NCI-H1436 (cell line): ENCODE measurements around the gene PKHD1.
"Not testable (repeated sequence)": the region's sequence is repeated elsewhere in the genome, so short reads cannot be mapped to it uniquely, and the experiment has no call there.

Experiments
- DNase-seq: peaks from one replicate; lab custom pipeline; 2025; lab: John Stamatoyannopoulos, UW

The PKHD1 gene

DNA sequence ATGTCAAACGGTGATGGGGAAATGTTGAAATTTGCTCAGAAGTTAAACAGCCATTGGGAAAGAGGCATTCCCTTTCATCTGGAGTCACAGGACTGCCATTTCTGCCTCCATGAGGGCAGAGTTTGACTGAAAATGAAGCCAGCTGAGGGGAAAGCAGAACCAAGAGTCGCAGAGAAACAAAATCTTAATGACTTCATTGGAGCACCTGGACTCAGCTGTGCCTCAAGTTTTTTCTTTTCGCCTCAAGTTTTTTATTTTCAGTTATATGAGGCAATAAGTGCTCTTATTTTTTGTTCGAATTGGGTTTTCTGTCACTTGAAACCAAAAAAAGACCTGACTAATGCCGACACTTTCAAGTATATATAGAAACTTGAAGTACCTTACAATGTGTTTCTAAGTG, 161.3 kb downstream of the PKHD1 start:
- no peak for DNase-seq

DNA sequence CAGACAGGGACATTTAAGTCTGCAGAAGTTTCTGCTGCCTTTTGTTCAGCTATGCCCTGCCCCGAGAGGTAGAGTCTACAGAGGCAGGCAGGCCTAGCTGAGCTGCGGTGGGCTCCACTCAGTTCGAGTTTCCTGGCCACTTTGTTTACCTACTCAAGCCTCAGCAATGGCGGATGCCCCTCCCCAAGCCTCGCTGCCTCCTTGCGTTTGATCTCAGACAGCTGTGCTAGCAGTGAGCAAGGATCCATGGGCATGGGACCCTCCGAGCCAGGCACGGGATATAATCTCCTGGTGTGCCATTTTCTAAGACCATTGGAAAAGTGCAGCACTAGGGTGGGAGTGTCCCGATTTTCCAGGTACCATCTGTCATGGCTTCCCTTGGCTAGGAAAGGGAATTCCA, 164.9 kb downstream of the PKHD1 start:
- not testable (repeated sequence) for DNase-seq

DNA sequence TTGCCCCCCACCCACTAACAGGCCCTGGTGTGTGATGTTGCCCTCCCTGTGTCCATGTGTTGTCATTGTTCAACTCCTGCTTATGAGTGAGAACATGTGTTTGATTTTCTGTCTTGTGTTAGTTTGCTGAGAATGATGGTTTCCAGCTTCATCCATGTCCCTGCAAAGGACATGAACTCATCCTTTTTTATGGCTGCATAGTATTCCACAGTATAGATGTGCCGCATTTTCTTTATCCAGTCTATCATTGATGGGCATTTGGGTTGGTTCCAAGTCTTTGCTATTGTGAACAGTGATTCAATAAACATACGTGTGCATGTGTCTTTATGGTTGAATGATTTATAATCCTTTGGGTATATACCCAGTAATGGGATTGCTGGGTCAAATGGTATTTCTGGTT, 169.1 kb downstream of the PKHD1 start:
- DNase-seq: not testable (repeated sequence)

DNA sequence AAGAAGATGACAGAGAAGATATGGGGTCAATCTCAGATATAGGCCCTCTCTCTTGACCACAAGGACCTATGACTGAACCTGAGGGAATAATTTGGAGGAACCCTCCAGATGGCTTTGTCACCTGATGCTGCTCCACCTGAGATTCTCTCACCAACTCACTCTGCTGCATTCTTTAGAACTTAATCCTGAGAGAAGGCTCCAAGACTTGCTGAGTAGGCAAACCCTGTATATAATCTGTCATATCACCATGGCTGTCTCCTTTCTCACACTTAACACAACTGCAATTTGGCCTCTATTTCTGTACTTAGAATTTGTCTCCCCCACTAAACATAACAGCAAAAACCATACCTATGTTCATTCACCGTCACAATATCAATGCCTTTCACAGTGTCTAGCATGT, 172.3 kb downstream of the PKHD1 start:
- no peak for DNase-seq

DNA sequence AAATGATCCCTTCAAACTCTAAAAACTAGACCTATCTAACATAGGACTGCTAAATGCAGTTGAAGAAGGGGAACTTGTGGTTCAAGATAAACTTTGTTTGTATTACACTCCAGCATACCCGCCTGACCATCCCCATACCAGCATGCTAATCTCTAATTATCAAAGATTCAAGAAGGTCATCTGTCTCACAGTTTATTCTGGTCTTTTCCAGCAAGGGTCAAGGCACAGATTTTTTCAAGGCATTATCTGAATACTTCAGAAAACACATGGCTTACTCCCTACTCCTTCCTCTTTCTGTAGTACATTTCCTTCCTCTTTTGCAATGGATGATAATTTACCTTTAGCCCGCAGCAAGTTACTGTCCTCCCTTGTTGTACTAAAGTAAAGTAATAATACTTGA, 174.1 kb downstream of the PKHD1 start:
- DNase-seq: no peak

DNA sequence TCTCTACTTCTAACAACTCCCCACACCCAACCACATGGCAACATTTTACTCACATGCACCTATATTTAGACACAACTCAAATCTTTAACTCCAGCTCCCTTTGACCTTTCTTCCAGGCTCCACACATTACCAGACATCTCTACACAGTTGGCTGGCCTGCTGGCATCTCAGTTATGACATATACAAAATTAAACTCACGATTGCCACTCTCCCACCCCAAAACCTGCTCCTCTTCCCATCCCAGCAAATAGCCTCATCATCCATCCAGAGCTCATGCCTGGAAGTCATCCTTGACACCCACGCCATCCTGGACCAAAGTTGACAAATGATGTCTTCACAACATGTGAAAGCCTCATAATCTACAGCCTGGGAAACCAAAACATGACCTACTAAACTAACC, 176.6 kb downstream of the PKHD1 start:
- DNase-seq: no peak

DNA sequence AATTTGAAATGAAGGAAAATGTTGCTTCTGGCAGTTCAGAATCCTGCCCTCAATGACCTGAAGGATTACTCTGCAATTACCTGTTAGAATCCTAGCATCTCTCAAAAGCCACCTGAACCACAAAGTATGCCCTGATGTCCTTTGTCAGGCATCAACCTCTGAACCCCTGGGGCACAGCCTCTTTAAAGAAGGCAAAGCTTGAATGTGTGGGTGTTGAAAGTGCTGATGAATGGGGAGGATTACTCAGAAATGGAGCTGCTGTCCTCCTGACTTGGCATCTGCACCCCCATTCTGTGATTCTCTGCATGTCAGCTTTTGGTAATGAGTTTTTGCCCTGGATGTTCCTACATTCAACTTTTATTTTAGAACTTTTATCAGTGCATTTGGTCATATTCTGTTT, 179.2 kb downstream of the PKHD1 start:
- DNase-seq: no peak

DNA sequence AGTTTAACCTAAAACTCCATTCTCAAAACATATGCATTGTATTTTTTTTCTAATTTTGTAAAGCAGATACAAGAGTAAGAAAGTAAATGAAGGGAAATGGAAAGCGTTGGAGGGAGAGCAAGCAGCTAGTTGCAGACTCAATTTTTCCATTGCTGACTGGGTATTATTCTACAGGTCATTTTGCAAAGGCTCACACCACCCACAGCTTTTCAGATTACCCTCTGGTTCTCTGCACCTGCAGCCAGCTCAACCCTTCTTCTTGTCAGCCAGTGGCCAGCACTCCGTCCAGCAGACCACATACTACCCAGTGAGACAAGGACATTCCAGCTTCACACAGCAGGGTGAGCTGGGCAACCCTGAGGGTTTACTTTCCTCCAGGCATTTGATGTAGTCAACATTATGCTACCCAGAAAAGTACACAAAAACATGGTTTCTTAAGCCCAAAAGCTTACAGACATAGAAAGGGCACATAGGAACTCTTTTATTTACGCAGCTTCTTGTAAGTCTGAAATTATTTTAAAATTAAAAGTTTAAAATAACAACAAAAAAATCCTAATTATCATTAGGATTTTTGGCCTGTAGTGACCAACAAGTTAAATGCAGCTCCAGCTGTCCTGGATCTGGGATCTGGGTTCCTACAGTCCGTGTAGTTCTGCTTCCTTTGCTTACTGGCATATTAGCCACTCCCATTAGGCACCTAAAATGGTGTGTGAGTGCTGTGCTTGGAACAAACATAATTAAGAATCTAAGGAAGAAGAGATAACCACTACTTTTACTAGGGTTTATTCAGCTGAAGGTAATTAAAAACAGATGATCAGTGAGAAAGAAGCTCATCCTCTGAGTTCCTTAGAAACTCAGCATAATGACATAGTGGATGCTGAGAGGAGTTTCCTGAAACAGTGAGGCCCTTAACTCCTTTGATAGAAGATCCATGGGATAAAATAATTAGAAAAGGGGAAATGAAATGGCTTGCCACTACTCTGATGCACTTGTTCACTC, 185.3 kb downstream of the PKHD1 start:
- no peak for DNase-seq

DNA sequence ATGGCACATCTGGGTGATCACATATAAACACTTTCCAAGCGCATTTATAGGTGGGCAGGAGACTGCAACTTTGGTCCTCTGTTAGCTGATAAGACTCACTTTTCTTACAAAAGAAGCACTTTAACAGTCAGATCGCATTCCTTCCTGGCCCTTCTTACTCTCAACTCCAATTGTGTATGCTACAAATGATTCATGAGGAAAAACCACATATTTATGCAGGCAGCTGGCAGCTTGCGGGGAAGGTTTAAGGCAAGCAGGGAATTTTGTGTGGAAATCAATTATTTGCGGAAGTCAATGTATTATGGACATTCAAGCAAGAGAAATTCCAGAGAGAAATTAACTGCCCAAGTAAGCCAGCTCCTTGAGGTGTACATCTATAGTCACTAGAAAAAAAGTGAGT, 194.0 kb downstream of the PKHD1 start:
- no peak for DNase-seq

DNA sequence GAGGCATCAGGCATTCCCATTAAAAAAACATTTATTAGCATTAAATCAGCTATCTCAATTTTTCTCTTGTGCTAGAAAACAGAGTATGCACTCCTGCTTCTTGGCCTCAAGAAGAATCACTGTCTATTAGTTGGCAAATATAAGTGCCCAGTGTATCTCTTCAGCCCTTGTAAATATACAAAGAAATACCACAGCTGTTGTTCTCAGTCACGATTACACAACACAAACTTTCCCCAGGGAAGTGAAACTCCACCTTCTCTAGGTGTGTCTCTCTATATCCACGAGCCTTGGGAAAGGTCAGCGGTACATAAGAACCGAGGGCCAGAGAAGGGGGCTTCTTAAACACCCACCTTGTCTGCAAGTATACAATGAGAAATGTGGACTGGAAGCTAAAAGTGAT, 194.7 kb downstream of the PKHD1 start:
- DNase-seq: no peak

DNA sequence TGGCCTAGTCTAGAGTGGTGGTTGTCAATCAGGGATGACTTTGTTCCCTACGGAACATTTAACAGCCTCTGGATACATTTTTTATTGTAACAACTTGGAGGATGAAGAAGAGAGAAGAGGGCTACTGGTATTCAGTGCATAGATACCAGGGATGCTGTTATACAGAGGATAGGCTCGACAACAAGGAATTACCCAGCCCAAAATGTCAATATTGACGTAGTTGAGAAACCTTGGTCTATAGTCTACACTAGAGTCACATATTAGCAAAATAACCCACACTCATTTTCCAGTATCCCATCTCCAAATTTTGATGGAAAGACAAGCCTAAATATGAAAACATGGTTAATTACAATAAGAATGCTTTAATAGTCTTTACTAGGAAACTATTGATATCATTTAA, 195.1 kb downstream of the PKHD1 start:
- DNase-seq: no peak

DNA sequence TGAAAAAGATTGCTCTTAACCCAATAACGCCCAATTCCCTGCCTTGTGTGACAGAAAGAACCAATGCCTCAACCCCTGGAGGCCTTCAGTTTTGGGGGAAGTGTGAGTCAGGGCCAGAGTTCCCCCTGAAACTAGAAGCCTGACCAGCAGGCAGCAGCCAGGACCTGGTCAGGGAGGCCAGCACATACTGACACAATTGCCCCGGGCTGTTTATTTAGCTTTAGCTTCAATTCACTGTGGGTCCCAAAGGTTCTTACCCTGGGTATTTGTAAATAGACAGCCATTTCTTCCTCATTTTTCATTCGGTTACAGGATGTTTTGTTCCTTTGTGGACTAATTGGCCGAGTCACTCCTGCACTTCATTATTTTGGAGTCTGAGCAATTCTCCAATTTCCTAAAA, 195.6 kb downstream of the PKHD1 start:
- DNase-seq: no peak

DNA sequence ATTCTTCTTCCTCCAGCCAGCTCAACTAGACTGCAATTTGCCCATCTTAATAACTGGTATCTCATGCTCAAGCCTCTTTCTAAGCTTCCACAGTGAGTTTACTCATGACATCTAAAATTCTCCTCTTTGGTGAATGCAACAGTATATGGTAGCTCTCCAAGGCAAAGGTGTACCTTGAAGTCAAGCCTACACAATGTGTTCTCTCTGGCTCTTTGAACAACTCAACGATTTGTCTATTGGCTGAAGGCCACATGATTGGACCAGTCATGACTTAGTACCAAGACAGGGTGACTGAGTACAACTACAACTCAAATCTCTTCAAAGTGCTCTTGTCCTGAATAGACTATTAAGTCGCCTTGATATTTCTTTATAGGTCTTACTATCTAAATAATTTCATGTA, 199.6 kb downstream of the PKHD1 start:
- no peak for DNase-seq

DNA sequence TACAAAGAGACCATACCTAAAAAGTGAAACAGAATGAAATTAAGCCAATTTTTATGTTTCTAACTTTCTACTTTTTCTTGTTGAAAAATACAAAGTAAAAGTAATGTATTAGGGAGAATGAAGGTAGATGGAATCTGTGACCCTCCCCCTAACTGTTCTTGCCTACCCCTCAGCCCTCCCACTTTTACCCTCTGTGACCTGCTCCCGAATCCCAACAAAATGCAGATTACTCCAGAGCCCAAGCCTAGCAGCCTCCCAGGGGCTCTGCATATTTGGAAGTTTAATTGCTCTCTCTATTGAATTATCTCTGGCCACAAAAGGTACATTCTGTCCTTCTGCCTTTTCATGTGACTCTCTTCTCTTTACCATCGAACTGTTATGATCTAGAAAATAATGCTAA, 201.5 kb downstream of the PKHD1 start:
- no peak for DNase-seq

DNA sequence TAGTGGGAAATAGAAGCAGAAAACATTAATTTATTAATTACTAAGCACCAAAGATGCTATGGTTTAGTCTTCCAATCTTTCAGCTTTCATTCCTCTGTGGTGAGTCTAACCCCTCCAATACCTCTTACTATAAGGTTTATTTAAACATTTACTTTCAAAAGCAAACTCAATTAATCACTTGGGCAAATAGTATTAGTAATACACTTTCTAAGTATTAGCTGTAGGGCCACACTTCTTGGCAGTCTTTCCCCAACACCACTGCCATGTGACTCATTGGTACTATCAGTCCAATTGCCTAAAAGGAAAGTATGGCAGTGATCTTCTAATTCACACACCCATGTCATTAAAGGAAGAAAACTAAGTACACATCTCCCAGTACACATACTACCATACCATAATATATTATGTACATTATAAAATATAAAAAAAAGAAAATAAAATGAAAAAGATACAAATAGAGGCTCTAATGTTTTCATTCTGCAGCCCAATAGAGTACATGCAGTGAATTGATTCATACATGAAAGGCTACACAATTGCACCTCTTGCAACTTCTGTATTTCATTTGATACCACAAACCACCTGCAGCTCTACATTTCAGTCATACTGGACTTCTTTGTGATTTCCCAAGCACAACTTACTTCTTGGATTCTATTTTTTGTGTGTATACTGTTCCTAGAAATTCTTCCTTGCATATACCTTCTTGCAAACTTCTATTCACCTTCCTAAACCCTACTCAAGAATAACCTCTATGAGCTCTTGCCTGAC, 218.6 kb downstream of the PKHD1 start:
- DNase-seq: no peak

DNA sequence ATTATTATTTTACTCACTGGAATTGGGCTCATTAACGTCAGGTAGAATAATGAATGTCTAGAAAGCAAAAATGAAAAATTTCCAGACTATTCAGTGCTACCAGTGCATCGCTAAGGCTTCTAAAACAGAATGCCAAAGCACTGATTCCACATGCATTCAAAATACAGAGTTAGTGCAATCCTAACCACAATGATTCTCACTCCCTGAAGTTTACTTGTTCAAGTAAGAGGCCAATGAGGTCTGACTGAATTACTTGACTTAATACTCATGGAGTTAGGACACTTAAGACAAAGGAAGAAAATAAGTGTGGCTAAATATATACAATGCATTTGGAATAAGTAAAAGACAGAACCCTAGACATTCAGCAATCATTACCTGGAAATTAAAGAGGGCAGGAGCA, 220.5 kb downstream of the PKHD1 start:
- no peak for DNase-seq

DNA sequence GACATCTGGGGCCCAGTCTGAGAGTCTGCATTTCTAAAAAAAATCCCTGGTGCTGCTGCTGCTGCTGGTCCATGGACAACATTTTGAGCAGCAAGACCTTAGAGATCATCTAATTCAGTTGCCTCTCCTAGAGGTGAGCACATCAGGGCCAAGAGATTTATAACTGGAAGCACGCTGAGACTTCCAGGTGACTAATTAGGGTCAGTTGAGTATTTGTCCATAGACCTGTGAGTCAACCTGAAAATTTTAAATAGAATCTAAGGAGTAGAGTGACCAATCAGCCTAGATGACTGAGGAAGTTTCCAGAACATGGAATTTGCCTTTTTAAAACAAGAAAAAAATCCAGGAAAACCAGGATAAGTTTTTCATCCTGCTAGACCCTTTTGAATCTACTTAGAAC, 221.4 kb downstream of the PKHD1 start:
- DNase-seq: no peak

DNA sequence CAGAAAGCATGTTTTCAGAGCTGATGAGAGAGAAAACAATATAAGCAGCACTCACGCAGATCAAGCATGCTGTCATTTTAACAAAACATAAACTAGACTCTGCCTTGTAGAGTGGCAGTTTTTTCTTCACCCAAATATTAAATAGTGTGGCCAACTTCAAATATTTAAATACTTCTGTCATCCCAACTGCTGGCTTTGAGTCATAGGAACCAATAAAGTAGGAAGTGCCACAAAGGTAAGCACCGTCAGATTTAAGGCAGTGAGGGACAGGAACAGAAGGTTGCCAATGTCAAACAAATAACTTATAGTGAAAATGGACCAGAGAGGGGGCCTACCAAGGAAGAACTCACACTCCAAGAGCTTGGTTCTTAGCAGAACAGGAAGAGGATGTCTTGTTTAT, 222.2 kb downstream of the PKHD1 start:
- DNase-seq: no peak

DNA sequence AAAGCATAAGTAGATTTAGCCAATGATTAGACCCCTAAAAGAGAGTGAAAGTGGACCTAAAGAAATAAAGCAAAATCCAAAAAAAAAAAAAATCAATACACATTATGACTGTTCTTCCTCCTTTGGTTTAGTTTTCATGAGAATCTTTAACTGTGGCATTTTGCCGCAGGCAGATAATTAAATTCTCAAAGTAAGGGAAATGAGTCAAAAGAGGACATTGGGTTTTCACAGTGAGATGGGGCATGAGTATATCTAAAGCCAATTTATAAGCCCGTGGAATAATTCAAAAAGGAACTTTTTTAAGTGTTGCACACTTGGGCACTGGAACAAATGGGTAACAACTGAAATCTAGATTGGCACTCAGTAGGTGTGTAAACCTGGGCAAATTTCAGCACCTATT, 230.3 kb downstream of the PKHD1 start:
- DNase-seq: no peak

DNA sequence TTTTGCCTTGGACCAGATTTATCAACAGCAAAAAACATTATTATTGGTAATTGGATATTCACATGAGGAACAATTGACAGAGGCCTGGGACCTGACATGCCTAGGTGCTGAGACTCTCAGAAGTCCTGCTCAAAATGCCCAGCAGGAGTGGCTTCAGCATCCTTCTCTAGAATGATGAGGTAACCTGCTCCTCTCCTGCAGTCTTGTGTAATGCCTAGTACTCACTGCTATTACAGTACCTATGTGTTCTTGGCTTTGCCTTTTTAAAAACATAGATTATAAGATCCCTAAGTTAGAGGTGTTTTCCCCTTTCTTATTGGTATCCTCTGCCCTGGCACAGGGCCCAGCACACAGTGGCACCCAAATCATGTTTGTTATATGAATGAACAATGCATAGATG, 230.9 kb downstream of the PKHD1 start:
- no peak for DNase-seq

DNA sequence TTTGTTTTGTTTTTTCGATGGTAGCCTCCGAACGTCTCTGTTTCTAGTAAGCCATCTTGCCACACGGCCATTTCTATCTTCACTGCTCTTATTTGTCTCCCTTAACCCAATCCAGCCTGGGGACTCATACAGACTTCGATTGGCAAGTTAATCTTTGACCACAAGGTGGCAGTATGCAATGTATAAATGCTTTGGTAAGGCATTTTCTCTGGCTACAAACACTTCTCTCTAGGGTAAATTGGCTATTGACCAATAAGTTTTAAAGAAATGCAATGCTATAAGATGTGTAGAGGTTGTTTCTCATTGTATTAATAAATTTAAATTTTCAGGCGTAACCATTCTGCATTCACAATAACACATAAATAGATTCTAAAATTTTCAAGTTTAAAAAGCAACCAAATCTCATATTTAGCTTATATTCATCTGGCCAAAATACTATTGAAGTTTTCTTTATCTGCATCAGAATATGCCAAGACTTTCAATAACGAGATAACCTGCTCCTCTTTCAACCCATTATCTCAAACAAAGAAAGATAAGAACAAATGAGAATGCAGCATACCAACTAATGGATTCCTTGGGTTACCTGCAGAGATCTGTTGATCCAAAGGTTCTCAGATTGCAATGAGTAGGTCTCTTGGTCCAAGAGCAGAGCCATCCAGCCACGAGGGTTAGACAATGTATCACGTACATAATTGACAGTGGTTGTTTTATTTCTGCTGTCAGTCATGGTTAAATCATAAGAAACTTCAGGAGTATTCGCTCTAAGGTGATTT, 231.9 kb downstream of the PKHD1 start:
- DNase-seq: peak; percentile 61

DNA sequence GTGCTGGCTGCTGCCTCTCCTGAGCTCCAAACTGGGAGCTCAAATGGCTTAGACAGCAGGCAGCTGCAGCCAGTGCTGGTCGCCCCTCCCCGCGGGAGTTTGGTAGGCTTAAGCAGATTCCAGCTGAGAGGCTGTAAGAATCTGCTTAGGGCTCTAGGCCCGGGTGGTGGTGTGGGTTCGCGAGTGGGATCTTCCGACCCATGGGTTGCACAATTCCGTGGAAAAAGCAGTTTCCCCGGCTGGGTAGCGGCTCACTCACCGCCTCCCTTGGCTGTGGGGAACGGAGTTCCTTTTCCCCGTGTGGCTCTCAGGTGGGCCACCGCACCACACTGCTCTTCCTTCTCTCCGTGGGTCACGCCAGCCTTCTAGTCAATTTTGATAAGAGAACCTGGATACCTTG, 232.5 kb downstream of the PKHD1 start:
- DNase-seq: no peak

DNA sequence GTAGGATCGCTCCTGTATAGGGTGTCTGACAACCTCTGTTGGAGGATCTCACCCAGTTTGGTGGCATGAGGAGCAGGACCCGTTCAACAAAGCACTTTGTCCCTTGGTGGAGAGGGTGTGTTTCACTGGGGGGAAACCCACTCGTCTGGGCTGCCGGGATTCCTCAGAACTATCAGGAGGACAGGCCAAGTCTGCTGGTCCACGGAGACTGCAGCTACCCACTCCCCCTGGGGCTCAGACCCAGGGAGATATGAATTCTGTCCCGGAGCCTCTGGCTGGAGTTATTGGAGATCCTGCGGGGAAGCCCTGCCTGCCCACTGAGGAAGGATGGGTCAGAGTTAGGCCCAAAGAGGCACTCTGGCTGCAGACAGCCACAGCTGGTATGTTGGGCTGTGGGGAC, 233.1 kb downstream of the PKHD1 start:
- no peak for DNase-seq
